NCI-H1417 treated with DMSO at 0.1 percent for 48 hours (cell line): ENCODE data around the gene CCDC85C.

ENCODE experiments used
- DNase-seq: peaks from one replicate; lab custom pipeline; 2025; lab: John Stamatoyannopoulos, UW

Gene CCDC85C

GRCh38 chr14:99589651-99590530 is 14.1 kb downstream of the CCDC85C start:
- DNase-seq: no peak

GRCh38 chr14:99589031-99589441 is 15.0 kb downstream of the CCDC85C start:
- DNase-seq: no peak

- DNase-seq: no peak
Observed at GRCh38 chr14:99587460-99588278, 16.3 kb downstream of the CCDC85C start.

GRCh38 chr14:99586761-99587459 is 17.1 kb downstream of the CCDC85C start:
- no peak for DNase-seq

GRCh38 chr14:99586054-99586760 is 17.8 kb downstream of the CCDC85C start:
- no peak for DNase-seq

- no peak for DNase-seq
Observed at GRCh38 chr14:99584823-99585222, 19.2 kb downstream of the CCDC85C start.

- DNase-seq: no peak
Observed at GRCh38 chr14:99581938-99582337, 22.1 kb downstream of the CCDC85C start.

GRCh38 chr14:99581374-99581773 is 22.6 kb downstream of the CCDC85C start:
- DNase-seq: no peak

- no peak for DNase-seq
Observed at GRCh38 chr14:99579903-99580571, 24.0 kb downstream of the CCDC85C start.

GRCh38 chr14:99579120-99579836 is 24.7 kb downstream of the CCDC85C start:
- no peak for DNase-seq

GRCh38 chr14:99578541-99579101 is 25.4 kb downstream of the CCDC85C start:
- no peak for DNase-seq

- no peak for DNase-seq
Observed at GRCh38 chr14:99576761-99577705, 27.0 kb downstream of the CCDC85C start.

GRCh38 chr14:99576304-99576703 is 27.7 kb downstream of the CCDC85C start:
- no peak for DNase-seq

- no peak for DNase-seq
Observed at GRCh38 chr14:99575043-99576023, 28.7 kb downstream of the CCDC85C start.

GRCh38 chr14:99574099-99574880 is 29.7 kb downstream of the CCDC85C start:
- DNase-seq: peak; percentile 36

GRCh38 chr14:99573436-99574098 is 30.4 kb downstream of the CCDC85C start:
- DNase-seq: no peak

GRCh38 chr14:99573000-99573330 is 31.0 kb downstream of the CCDC85C start:
- DNase-seq: no peak
